Neural progenitor cell (in vitro differentiated cells): Measurements from ENCODE around the gene MFAP2.

ENCODE experiments used
- CTCF ChIP-seq: fragments of 200-600 bp; sonication (generic); IDR thresholded peaks from 2 replicates; pipeline ENCODE4 v1.5.1; 2017; ENCODE audit warnings: antibody characterized with exemption, mild to moderate bottlenecking
- EZH2 ChIP-seq: fragments of 200-600 bp; sonication (generic); IDR thresholded peaks from 2 replicates; pipeline ENCODE4 v1.6.1; 2017; ENCODE audit warnings: antibody characterized with exemption, mild to moderate bottlenecking, moderate library complexity

GRCh38 chr1:17021896-17022295 is 41.5 kb upstream of the MFAP2 start:
- TF ChIP-seq EZH2 (no peak), CTCF (no peak)
